Mucosa of rectum (tissue), 2 donors: ENCODE results near the gene UCHL3.
A peak's percentile ranks its signal among the peaks of the same experiment; 100 is the strongest.

Experiments
- H3K27ac ChIP-seq, 2 donors: one replicate each; pipeline ENCODE4 v1.7.0; 2013; ENCODE audit warnings: inconsistent platforms in 2 of 2, low read depth in 2 of 2, low read length in 2 of 2
- H3K27me3 ChIP-seq, 2 donors: one replicate each; pipeline ENCODE4 v1.7.0; 2013; ENCODE audit warnings: low read length in 2 of 2; ENCODE audit not compliant: control insufficient read depth in 2 of 2, insufficient read depth in 2 of 2
- H3K36me3 ChIP-seq, 2 donors: one replicate each; pipeline ENCODE4 v1.7.0; 2013; ENCODE audit warnings: low read length in 2 of 2; ENCODE audit not compliant: control insufficient read depth in 2 of 2, insufficient read depth in 2 of 2
- H3K4me1 ChIP-seq, 2 donors: one replicate each; pipeline ENCODE4 v1.7.0; 2013; ENCODE audit warnings: low read length in 2 of 2, mild to moderate bottlenecking in 1 of 2; ENCODE audit not compliant: control insufficient read depth in 2 of 2, insufficient read depth in 2 of 2
- H3K4me3 ChIP-seq, 2 donors: one replicate each; pipeline ENCODE4 v1.7.0; 2013; ENCODE audit warnings: low read length in 2 of 2
- H3K9ac ChIP-seq, 2 donors: one replicate each; pipeline ENCODE4 v1.7.0; 2013; ENCODE audit warnings: low read length in 2 of 2, low read depth in 1 of 2, mild to moderate bottlenecking in 1 of 2
- H3K9me3 ChIP-seq, 2 donors: one replicate each; pipeline ENCODE4 v1.7.0; 2013; ENCODE audit warnings: low read length in 2 of 2; ENCODE audit not compliant: control insufficient read depth in 2 of 2
- donor health status: healthy.
- donor health status: Normal muscosa, but diverticular disease.

The UCHL3 gene

DNA sequence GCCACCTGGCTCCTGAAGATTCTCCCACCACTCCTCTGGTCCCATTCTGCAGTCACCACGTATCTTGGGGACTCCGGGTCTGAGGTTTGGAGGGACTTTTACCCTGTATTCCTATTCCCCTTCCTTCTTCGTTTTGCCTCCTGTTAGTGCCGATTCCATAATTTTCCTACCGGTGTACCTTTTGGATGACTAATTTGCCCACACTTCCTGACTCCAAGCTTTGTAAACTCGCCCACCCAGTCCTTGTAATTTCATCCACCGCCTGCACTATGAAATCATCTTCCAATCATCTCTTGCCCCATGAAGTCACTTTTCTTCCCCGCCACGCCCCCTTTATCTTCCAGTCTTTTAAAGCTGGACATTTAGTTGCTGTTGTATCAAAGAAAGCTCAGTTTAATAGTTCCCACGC, 572 bp downstream of the UCHL3 start:
- peak overlapping the region; percentile 83 to 85 for H3K9ac ChIP-seq
- peaks cover 0 to 13% of the 10 kb centered on the region in 2 donors for H3K36me3 ChIP-seq
- peak overlapping the region; percentile 77 to 82 for H3K27ac ChIP-seq
- H3K4me3 ChIP-seq, result peak overlapping the region; percentile 94 to 98
- no peaks in the 10 kb centered on the region for H3K9me3 ChIP-seq
- H3K27me3 ChIP-seq, result no peaks in the 10 kb centered on the region
- peaks cover 13 to 14% of the 10 kb centered on the region in 2 donors for H3K4me1 ChIP-seq

DNA sequence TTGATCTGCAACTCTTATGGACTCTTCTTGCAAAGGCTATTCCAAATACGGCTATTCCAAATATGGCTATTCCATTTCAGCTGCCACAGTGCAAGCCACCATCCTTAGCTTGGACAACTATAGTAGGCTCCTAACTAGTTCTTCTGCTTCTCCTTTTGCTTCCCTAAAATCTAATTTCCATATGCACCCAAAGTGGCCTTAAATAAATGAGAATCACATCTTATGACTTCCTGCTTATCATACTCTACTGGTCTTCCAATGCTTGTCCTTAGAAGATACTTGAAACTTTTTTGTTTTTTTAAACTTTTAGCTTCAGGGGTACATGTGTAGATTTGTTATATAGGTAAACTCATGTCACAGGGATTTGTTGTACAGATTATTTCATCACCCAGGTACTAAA, 4.9 kb downstream of the UCHL3 start:
- Histone ChIP-seq H3K9ac (no peak overlapping the region), H3K27ac (no peak overlapping the region), H3K4me1 (peaks cover 8% of the 10 kb centered on the region in 2 donors), H3K36me3 (peaks cover 0 to 13% of the 10 kb centered on the region in 2 donors), H3K4me3 (no peak overlapping the region), H3K27me3 (no peaks in the 10 kb centered on the region), H3K9me3 (no peaks in the 10 kb centered on the region)

DNA sequence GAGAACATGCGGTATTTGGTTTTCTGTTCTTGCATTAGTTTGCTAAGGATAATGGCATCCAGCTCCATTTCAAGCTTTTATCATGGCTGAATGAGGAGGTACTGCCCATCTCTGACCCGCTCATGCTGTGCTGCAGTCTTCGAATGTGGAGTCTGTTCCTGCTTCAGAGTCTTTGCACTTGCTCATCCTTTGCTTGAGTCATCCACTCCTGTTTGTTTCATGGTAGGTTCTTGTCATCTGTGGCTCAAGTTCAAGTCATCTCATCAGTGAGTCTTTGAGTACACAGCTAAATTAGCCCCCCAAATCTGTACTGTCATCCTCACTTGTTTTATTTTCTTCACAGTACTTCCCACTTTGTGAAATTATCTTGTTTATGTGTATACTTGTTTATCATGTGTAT, 5.4 kb downstream of the UCHL3 start:
- Histone ChIP-seq H3K27ac (no peak overlapping the region), H3K4me1 (peaks cover 8% of the 10 kb centered on the region in 2 donors), H3K4me3 (no peak overlapping the region), H3K36me3 (peaks cover 0 to 13% of the 10 kb centered on the region in 2 donors), H3K27me3 (no peaks in the 10 kb centered on the region), H3K9ac (no peak overlapping the region), H3K9me3 (no peaks in the 10 kb centered on the region)

DNA sequence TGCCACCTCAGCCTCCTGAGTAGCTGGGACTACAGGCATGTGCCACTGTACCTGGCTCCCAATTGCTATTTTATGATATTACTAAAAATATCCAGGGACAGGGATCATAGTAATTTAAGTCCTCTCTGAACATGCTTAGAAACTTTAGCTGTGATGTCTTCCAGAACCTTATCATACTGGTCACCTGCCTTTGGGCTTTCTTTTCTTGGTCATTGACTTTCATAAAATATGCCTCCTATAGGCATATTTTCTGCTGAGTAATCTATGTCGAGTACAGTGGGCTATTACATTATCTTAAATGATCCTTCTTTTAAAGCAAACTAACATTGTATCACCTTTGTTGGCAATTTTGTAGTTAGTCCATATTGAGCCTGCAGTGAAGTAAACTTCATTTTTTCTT, 6.2 kb downstream of the UCHL3 start:
- Histone ChIP-seq H3K27ac (no peak overlapping the region), H3K36me3 (peaks cover 0 to 13% of the 10 kb centered on the region in 2 donors), H3K9ac (no peak overlapping the region), H3K4me1 (peaks cover 2 to 6% of the 10 kb centered on the region in 2 donors), H3K27me3 (no peaks in the 10 kb centered on the region), H3K4me3 (no peak overlapping the region), H3K9me3 (no peaks in the 10 kb centered on the region)

DNA sequence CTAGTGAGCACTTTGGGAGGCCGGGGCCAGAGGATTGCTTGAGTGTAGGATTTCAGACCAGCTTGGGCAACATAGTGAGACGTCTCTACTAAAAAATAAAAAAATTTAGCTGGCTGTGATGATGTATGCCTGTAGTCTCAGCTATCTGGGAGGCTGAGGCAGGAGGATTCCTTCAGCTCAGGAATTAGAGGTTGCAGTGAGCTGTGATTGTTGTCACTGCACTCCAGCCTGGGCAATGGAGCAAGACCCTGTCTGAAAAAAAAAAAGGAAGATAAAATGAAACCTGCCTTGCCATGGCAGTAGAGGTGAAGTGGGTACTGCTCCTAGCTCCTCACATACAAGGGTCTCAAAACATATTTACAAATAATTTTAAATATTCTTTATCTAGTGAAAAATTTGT, 7.4 kb downstream of the UCHL3 start:
- peaks cover 0 to 3% of the 10 kb centered on the region in 2 donors for H3K4me1 ChIP-seq
- H3K27ac ChIP-seq, result no peak overlapping the region
- H3K9me3 ChIP-seq, result no peaks in the 10 kb centered on the region

DNA sequence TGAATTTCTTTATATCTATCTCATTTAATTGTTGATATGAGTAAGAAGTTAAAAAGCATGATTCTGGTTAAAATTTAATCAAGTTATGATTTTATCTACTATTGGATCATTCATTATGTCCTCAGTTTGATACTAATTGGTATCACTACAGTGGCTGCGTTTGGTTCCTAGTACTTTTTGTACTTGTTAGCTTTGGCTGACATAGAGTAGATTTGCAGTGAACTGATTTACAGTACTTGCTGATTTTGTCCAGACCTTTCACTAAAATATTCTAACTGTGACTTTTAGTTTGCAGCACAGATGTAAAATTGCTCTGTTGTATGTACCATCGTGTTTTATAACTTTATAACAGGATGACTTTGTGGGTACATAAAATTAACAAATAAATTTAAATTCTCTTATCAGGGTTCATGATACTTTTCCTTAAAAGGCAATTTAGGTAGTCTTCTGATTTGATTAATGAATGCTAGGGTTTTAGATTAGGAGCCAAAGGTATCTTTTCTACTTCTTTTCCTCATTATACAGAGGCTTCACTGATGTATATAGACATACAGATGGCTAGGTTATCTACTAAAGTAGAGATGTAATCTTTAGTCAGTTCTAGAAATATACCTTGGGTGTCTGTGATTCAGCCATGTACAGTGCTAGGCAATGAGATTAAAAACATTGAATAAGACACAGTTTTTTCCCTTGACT, 8.7 kb downstream of the UCHL3 start:
- Histone ChIP-seq H3K9me3 (no peaks in the 10 kb centered on the region), H3K4me1 (peaks cover 0 to 3% of the 10 kb centered on the region in 2 donors), H3K27me3 (no peaks in the 10 kb centered on the region), H3K27ac (no peak overlapping the region), H3K9ac (no peak overlapping the region), H3K4me3 (no peak overlapping the region), H3K36me3 (peaks cover 0 to 15% of the 10 kb centered on the region in 2 donors)

More for the DNA sequence above, 7.4 kb downstream of the UCHL3 start:
- Histone ChIP-seq H3K9ac (no peak overlapping the region), H3K4me3 (no peak overlapping the region), H3K27me3 (no peaks in the 10 kb centered on the region), H3K36me3 (peaks cover 0 to 13% of the 10 kb centered on the region in 2 donors)

DNA sequence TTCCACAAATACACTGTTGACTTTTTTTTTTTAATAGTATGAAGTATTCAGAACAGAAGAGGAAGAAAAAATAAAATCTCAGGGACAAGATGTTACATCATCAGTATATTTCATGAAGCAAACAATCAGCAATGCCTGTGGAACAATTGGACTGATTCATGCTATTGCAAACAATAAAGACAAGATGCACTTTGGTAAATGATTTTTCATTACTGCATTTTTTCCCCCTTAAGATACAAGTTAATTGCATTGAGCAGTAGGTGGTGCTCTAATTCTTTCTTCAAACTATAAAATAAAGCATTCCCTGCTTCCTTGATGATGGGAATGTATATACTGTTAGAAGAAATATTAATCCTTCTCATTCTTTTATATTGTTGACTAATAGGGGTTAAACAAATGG, 17.1 kb downstream of the UCHL3 start:
- Histone ChIP-seq H3K36me3 (peaks cover 13% of the 10 kb centered on the region in 2 donors), H3K27ac (no peak overlapping the region), H3K4me1 (no peaks in the 10 kb centered on the region), H3K9ac (no peak overlapping the region), H3K27me3 (no peaks in the 10 kb centered on the region), H3K9me3 (no peaks in the 10 kb centered on the region), H3K4me3 (no peak overlapping the region)

DNA sequence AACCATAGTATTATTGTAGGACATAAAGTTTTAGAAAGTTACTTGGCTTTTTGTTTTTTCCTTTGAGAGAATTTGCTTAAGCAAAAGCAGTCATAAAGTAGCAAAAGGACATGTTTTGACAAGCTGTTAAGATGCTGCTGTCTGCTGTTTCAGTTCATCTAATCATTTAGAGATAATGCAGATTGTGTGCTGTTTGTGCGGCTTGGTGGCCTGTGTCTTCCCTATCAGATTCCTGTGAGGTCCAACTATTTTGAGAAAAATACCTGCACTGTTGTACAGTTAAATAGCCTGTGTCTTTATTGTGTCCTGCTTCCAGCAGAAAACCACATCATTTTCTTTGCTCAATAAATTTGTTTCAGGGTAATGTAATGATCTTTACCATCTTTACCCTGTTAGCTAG, 20.0 kb downstream of the UCHL3 start:
- Histone ChIP-seq H3K9me3 (no peaks in the 10 kb centered on the region), H3K36me3 (peaks cover 15 to 26% of the 10 kb centered on the region in 2 donors), H3K4me3 (no peak overlapping the region), H3K27me3 (no peaks in the 10 kb centered on the region), H3K9ac (no peak overlapping the region), H3K27ac (no peak overlapping the region), H3K4me1 (no peaks in the 10 kb centered on the region)

DNA sequence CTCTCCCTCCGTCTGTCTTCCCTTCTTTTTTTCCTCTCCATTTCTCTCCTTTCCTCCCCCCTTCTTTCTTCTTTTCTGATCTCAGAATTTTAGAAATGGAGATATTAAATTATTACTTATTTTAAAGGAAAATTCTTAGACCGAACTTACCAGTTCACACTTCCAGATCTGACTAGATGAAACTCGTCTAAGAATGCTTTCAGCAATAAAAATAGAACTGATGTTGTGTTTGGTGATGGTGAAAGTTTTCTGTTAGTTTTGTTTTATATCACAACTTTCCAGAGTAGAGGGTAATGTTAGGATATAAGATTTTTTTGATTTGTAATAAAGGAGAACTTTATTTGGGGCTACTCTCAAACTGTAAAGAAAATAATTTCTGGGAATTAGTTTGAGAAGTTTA, 29.9 kb downstream of the UCHL3 start:
- H3K27ac ChIP-seq, result no peak overlapping the region
- H3K9me3 ChIP-seq, result peaks cover 0 to 5% of the 10 kb centered on the region in 2 donors
- peaks cover 6 to 11% of the 10 kb centered on the region in 2 donors for H3K36me3 ChIP-seq
- H3K4me3 ChIP-seq, result no peak overlapping the region
- H3K4me1 ChIP-seq, result no peaks in the 10 kb centered on the region
- H3K27me3 ChIP-seq, result no peaks in the 10 kb centered on the region
- H3K9ac ChIP-seq, result no peak overlapping the region

DNA sequence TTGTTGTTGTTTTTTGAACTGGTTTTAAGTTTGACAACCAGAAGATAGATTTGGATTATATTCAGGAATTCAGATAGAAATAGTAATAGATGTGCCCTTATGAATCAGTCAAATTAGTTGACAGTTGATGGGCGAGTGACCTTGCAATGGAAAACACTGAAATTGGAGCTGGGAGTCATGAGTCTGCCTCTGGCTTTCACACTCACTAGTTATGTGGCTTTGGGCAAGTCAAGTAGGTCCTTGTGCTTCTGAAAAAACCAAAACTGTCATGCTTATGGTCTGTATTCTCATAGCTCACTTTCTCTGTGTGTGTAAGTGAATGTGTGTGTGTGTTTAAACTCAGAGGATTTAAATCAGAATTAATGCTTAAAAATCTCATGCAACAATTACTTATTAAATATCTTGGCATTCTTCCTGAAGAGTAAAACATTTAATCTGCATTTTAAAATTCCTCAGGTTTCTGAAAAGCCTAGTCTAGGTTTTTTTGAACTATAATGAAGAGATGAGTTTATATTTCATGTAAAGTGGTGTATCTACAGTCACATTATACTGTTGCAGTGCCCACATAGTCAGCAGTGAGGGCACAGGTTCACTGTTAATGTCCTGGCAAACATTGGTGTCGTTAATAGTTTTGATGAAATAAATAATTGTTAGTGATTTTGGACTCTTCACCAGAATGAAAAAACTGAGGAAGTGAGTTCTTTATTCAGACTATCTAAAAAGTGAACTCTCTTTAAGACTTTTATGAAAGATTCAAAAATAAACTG, 32.5 kb downstream of the UCHL3 start:
- Histone ChIP-seq H3K27ac (no peak overlapping the region), H3K27me3 (no peaks in the 10 kb centered on the region), H3K9ac (no peak overlapping the region), H3K36me3 (peaks cover 5 to 6% of the 10 kb centered on the region in 2 donors), H3K4me3 (no peak overlapping the region), H3K4me1 (no peaks in the 10 kb centered on the region), H3K9me3 (peaks cover 0 to 5% of the 10 kb centered on the region in 2 donors)
